Epithelial cell of proximal tubule (primary cell): ENCODE results near the gene FSTL4. TPM values are rescaled to one million over a fixed set of nuclear protein-coding genes. Genes with fewer than 3 reads are reported as not detected.

ENCODE experiments used
- DNase-seq: peaks from one replicate; pipeline ENCODE4 v3.0.0-alpha.2; 2011; ENCODE audit warnings: low read depth
- H3K4me3 ChIP-seq: 2 replicates; pipeline ENCODE4 v1.5.1; 2011; ENCODE audit warnings: low read depth, mild to moderate bottlenecking, low read length
- CTCF ChIP-seq: conservative IDR thresholded peaks from 2 replicates; pipeline ENCODE4 v1.5.1; 2012; ENCODE audit warnings: low read depth, mild to moderate bottlenecking, low read length
- total RNA-seq: library from RNA; depleted of rRNA; stranded (reverse); fragments of >200 nt; gene quantifications from 2 replicates; pipeline ENCODE4 v1.2.3, GENCODE V29; 2015

FSTL4 gene
- total RNA-seq, 1 donor from 2014 or later, result not detected

GRCh38 chr5:133304178-133304577 lies 308.2 kb downstream of the FSTL4 start:
- no peak for TF ChIP-seq CTCF
- H3K4me3 ChIP-seq, result no peak overlapping the region
- no peak for DNase-seq

GRCh38 chr5:133303298-133303697 lies 309.0 kb downstream of the FSTL4 start:
- no peak overlapping the region for H3K4me3 ChIP-seq
- no peak for TF ChIP-seq CTCF
- DNase-seq, result no peak

- no peak for DNase-seq
- no peak overlapping the region for H3K4me3 ChIP-seq
- TF ChIP-seq CTCF, result no peak
These were observed 312.6 kb downstream of the FSTL4 start for GRCh38 chr5:133299728-133300127.

GRCh38 chr5:133299021-133299420 lies 313.3 kb downstream of the FSTL4 start:
- no peak for DNase-seq
- no peak for TF ChIP-seq CTCF
- H3K4me3 ChIP-seq, result no peak overlapping the region

- DNase-seq, result no peak
- H3K4me3 ChIP-seq, result no peak overlapping the region
- no peak for TF ChIP-seq CTCF
These were observed 313.9 kb downstream of the FSTL4 start for GRCh38 chr5:133298447-133298846.

- no peak overlapping the region for H3K4me3 ChIP-seq
- no peak for TF ChIP-seq CTCF
- DNase-seq, result no peak
These were observed 315.0 kb downstream of the FSTL4 start for GRCh38 chr5:133297293-133297692.

GRCh38 chr5:133296624-133297023 lies 315.7 kb downstream of the FSTL4 start:
- no peak overlapping the region for H3K4me3 ChIP-seq
- no peak for DNase-seq
- TF ChIP-seq CTCF, result no peak
